Endodermal cell (in vitro differentiated cells): ENCODE data around the gene PXDC1. TPM values are rescaled to one million over a fixed set of nuclear protein-coding genes. Genes with fewer than 3 reads are reported as not detected.

ENCODE experiments used
- DNase-seq: peaks from one replicate; pipeline ENCODE4 v3.0.0-alpha.2; 2017
- H3K27ac ChIP-seq: 2 replicates; pipeline ENCODE4 v1.5.1; 2013; ENCODE audit warnings: mild to moderate bottlenecking, low read depth, low read length, moderate library complexity
- H3K27me3 ChIP-seq: 2 replicates; pipeline ENCODE4 v1.6.1; 2013; ENCODE audit warnings: mild to moderate bottlenecking, low read length, moderate library complexity; ENCODE audit not compliant: insufficient read depth, control insufficient read depth, poor library complexity, severe bottlenecking
- H3K36me3 ChIP-seq: 2 replicates; pipeline ENCODE4 v1.7.0; 2013; ENCODE audit warnings: mild to moderate bottlenecking, low read length, moderate library complexity; ENCODE audit not compliant: control insufficient read depth, insufficient read depth
- H3K4me1 ChIP-seq: one replicate; pipeline ENCODE4 v1.7.0; 2013; ENCODE audit warnings: low read length; ENCODE audit not compliant: control insufficient read depth, insufficient read depth
- H3K4me3 ChIP-seq: 2 replicates; pipeline ENCODE4 v1.5.1; 2013; ENCODE audit warnings: mild to moderate bottlenecking, low read length, moderate library complexity
- H3K9ac ChIP-seq: 2 replicates; pipeline ENCODE4 v1.6.1; 2013; ENCODE audit warnings: mild to moderate bottlenecking, low read length, moderate library complexity; ENCODE audit not compliant: poor library complexity, severe bottlenecking; ENCODE audit errors: extremely low read depth
- H3K9me3 ChIP-seq: 2 replicates; pipeline ENCODE4 v1.6.1; 2013; ENCODE audit warnings: mild to moderate bottlenecking, low read length, moderate library complexity; ENCODE audit not compliant: control insufficient read depth
- H3K27ac Mint-ChIP-seq: 2 replicates; pipeline ENCODE4 v1.8.0; 2020; ENCODE audit warnings: mixed read lengths
- H3K27me3 Mint-ChIP-seq: 2 replicates; pipeline ENCODE4 v1.8.0; 2021; ENCODE audit warnings: mild to moderate bottlenecking, mixed read lengths; ENCODE audit not compliant: insufficient read depth
- H3K36me3 Mint-ChIP-seq: 2 replicates; pipeline ENCODE4 v1.8.0; 2020; ENCODE audit warnings: low read depth, mixed read lengths
- H3K4me1 Mint-ChIP-seq: 2 replicates; pipeline ENCODE4 v1.8.0; 2020; ENCODE audit warnings: mixed read lengths
- H3K4me3 Mint-ChIP-seq: 2 replicates; pipeline ENCODE4 v1.8.0; 2020; ENCODE audit warnings: mild to moderate bottlenecking, moderate library complexity, mixed read lengths
- H3K9me3 Mint-ChIP-seq: 2 replicates; pipeline ENCODE4 v1.8.0; 2020; ENCODE audit warnings: mild to moderate bottlenecking, mixed read lengths
- CTCF ChIP-seq: fragments of 200-600 bp; sonication (generic); conservative IDR thresholded peaks from 2 replicates; pipeline ENCODE4 v1.5.0; 2021; ENCODE audit warnings: antibody characterized with exemption, mild to moderate bottlenecking
- WGBS, 2 experiments: methylation state at CpG; one replicate each; pipeline versions ENCODE4 v1.1.5 to v1.1.7; 2013; ENCODE audit warnings: missing lambda C conversion rate in 2 of 2, mixed read lengths in 1 of 2; ENCODE audit not compliant: insufficient coverage in 1 of 2, insufficient read length in 1 of 2; 5-methylcytosine and 5-hydroxymethylcytosine counted together
- total RNA-seq, 2 donors: library from RNA; stranded (reverse); fragmentation: NEBNext Ultra II Directional in 1 of 2; extraction: Animal tissue kit (Norgen Biotek cat#: 25700) in 1 of 2; gene quantifications; 2 replicates in 1 of 2; 3 replicates in 1 of 2; pipeline ENCODE4 v1.2.1, GENCODE V29; 2021

PXDC1 gene
- total RNA-seq, 2 donors from 2014 or later, result 3.3 to 4.6 TPM

DNA sequence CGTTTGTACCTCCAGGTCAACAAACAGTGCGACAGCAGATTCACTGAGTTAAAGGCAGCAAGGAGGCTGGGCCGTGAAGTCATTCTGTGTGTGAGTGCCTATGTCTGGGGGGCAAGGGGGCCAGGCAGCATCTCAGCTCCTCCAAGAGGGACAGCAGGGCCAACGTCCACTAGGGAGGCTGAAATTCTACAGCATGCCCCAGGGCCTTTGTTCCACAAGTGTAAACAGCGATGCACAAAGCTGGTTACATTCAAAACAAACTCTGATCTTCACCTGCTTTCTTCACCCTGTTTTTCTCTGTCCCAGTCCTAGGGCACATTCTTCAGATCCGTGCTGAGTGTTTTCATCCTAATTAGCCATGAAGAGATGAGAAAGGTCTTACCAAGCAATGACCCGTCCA, 41.1 kb downstream of the PXDC1 start:
- H3K36me3 Mint-ChIP-seq, result no peaks in the 10 kb centered on the region
- DNase-seq, result no peak
- TF ChIP-seq CTCF, result no peak
- no peaks in the 10 kb centered on the region for H3K9me3 ChIP-seq
- WGBS, 2 experiments, result 89 to 93% methylated on average over 5 to 7 of the region's 7 CpGs
- H3K9me3 Mint-ChIP-seq, result peaks cover 17% of the 10 kb centered on the region
- H3K27ac Mint-ChIP-seq, result no peak overlapping the region
- H3K4me1 ChIP-seq, result no peaks in the 10 kb centered on the region
- no peaks in the 10 kb centered on the region for H3K27me3 ChIP-seq
- H3K27ac ChIP-seq, result no peak overlapping the region
- H3K27me3 Mint-ChIP-seq, result peaks cover 2% of the 10 kb centered on the region
- no peak overlapping the region for H3K4me3 Mint-ChIP-seq
- H3K9ac ChIP-seq, result no peak overlapping the region
- H3K4me1 Mint-ChIP-seq, result peaks cover 2% of the 10 kb centered on the region
- no peaks in the 10 kb centered on the region for H3K36me3 ChIP-seq
- no peak overlapping the region for H3K4me3 ChIP-seq

DNA sequence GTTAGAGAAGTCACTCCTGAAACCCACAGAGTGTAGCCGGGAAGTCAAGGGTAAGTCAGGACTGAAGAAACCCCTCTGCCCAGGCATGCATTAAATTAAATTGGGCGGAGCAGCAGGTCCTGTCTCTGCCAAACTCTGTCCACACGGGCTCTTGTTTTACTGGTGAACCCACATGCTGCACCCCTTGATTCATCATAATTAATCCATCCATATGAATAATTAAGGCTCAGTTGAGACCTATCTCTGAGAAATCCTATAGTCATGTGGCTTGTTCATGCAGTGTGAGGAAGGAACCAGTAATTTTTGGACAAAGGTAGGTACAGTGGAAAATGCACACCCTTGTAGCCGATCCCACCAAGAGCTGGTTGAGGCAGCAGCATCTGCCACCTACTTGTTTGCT, 43.0 kb downstream of the PXDC1 start:
- Histone ChIP-seq H3K4me3 (no peak overlapping the region), H3K27ac (no peak overlapping the region), H3K4me1 (no peaks in the 10 kb centered on the region), H3K27me3 (no peaks in the 10 kb centered on the region), H3K9ac (no peak overlapping the region), H3K36me3 (no peaks in the 10 kb centered on the region), H3K9me3 (no peaks in the 10 kb centered on the region)
- H3K27me3 Mint-ChIP-seq, result peaks cover 4% of the 10 kb centered on the region
- 90 to 93% methylated on average over 4 of the region's 4 CpGs for WGBS, 2 experiments
- no peaks in the 10 kb centered on the region for H3K36me3 Mint-ChIP-seq
- peaks cover 2% of the 10 kb centered on the region for H3K4me1 Mint-ChIP-seq
- H3K27ac Mint-ChIP-seq, result no peak overlapping the region
- TF ChIP-seq CTCF, result no peak
- no peak overlapping the region for H3K4me3 Mint-ChIP-seq
- H3K9me3 Mint-ChIP-seq, result peaks cover 12% of the 10 kb centered on the region
- DNase-seq, result no peak

- no peaks in the 10 kb centered on the region for H3K36me3 ChIP-seq
- H3K36me3 Mint-ChIP-seq, result no peaks in the 10 kb centered on the region
- no peak overlapping the region for H3K27ac ChIP-seq
- H3K27ac Mint-ChIP-seq, result no peak overlapping the region
- no peak overlapping the region for H3K4me3 Mint-ChIP-seq
- no peak overlapping the region for H3K9ac ChIP-seq
- TF ChIP-seq CTCF, result no peak
- H3K9me3 Mint-ChIP-seq, result peaks cover 12% of the 10 kb centered on the region
- H3K4me1 Mint-ChIP-seq, result peaks cover 2% of the 10 kb centered on the region
- no peaks in the 10 kb centered on the region for H3K4me1 ChIP-seq
- H3K27me3 Mint-ChIP-seq, result peaks cover 4% of the 10 kb centered on the region
- H3K4me3 ChIP-seq, result no peak overlapping the region
- DNase-seq, result no peak
- WGBS, 2 experiments, result 89% methylated on average over 5 to 10 of the region's 10 CpGs
- H3K9me3 ChIP-seq, result no peaks in the 10 kb centered on the region
- H3K27me3 ChIP-seq, result no peaks in the 10 kb centered on the region
Measured at GRCh38 chr6:3707751-3708412, 43.6 kb downstream of the PXDC1 start.
